ENCODE measurements around the gene ARSJ.
"Not testable (repeated sequence)": the region's sequence is repeated elsewhere in the genome, so short reads cannot be mapped to it uniquely, and the experiment has no call there.

The ARSJ gene

GRCh38 chr4:113979148-113979904 is at the start of gene ARSJ:
Gene ARSJ, minus strand, starts transcription at chr4:113979647. Its CDS starts 813 bp downstream, at chr4:113978834.
- peak in 1 of 2 donors; percentile 17 for DNase-seq (ENCODE audit: low read depth in 2 of 2)

DNA sequence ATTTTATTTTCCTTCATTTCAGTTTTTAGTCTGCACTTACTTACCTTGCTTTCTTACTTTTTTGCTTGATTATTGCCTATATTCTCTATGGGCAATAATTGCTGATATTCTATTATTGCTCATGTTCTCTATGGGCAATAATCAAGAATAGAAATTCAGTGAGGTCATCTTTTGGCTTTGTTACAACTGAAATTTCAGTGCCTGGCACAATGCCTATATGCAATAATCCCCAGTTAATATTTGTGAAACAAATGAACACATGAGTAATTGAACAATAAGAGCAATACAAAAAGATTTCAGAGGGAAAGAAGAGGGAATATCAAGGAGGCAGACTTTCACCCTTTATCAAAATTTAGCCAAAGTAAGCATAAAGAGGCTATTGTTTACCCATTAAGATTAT is 48.6 kb upstream of the ARSJ start:
- DNase-seq (ENCODE audit: low read depth in 2 of 2), result no peak

GRCh38 chr4:114027596-114027995 is 48.1 kb upstream of the ARSJ start:
- no peak for DNase-seq (ENCODE audit: low read depth in 2 of 2)

GRCh38 chr4:114026447-114026846 is 47.0 kb upstream of the ARSJ start:
- no peak for DNase-seq (ENCODE audit: low read depth in 2 of 2)

DNA sequence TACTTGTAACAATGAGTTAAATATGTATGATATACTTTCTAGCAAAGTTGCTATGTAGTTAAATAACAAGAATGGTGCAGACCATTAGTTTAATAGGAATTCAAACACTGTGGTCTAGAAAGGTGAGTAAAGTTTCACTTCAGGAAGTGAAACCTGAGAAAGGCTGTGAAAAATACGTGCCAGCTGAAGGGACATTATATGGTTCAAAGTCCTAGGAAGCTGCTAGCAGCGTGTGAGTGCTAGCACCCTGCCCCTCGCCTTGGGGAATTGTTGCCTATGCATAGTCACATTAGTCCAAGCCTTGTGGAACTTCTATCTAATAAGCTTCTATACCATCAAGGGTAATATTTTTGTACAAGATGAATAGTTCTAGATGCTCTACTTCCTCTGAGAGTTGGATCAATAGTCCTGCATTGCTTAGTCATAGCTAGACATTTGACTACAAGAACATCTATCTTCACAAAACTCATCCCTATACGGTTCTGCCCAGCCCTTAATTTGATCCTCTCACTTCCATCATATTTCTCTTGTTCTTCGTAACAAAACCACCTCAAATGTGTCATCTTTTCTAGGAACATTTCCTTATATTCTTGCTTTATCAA is 45.8 kb upstream of the ARSJ start:
- DNase-seq (ENCODE audit: low read depth in 2 of 2), result no peak

DNA sequence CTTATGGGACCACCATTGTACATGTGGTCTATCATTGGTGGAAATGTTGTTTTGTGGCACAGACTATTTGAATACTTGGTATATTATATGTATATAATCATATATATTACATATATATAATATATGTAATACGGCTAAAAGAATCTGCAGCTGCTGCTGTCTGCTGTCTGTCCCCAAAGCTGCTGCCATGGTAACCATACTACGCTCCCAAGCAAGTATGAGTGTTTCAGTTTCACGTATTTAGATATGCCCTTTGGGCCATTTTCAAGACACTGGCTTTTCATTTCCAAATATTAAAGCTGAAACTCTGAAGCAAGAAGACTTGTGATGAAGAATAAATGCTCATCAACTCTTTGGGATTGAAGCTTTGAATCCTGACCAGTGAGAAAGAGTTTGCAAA is 42.0 kb upstream of the ARSJ start:
- DNase-seq (ENCODE audit: low read depth in 2 of 2), result no peak

- DNase-seq (ENCODE audit: low read depth in 2 of 2), result no peak
Observed at GRCh38 chr4:114019969-114020358, 40.5 kb upstream of the ARSJ start.

GRCh38 chr4:114019276-114019968 is 40.0 kb upstream of the ARSJ start:
- no peak for DNase-seq (ENCODE audit: low read depth in 2 of 2)

- DNase-seq (ENCODE audit: low read depth in 2 of 2), result no peak
Observed at GRCh38 chr4:114017120-114017917, 37.9 kb upstream of the ARSJ start.

- no peak for DNase-seq (ENCODE audit: low read depth in 2 of 2)
Observed at GRCh38 chr4:114015444-114015899, 36.0 kb upstream of the ARSJ start.

GRCh38 chr4:114013201-114013600 is 33.8 kb upstream of the ARSJ start:
- DNase-seq (ENCODE audit: low read depth in 2 of 2), result not testable (repeated sequence)

DNA sequence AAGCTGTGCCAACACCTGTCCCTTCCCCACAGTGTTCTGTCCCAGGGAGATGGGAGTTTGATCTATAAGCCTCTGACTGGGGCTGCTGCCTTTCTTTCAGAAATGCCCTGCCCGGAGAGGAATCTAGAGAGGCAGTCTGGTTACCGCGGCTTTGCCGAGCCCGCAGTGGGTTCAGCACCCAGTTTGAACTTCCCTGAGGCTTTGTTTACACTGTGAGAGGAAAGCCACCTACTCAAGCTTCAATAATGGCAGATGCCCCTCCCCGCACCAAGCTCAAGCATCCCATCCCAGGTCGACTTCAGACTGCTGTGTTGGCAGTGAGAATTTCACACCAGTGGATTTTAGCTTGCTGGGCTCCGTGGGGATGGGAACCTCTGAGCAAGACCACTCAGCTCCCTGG is 33.3 kb upstream of the ARSJ start:
- DNase-seq (ENCODE audit: low read depth in 2 of 2), result no peak

DNA sequence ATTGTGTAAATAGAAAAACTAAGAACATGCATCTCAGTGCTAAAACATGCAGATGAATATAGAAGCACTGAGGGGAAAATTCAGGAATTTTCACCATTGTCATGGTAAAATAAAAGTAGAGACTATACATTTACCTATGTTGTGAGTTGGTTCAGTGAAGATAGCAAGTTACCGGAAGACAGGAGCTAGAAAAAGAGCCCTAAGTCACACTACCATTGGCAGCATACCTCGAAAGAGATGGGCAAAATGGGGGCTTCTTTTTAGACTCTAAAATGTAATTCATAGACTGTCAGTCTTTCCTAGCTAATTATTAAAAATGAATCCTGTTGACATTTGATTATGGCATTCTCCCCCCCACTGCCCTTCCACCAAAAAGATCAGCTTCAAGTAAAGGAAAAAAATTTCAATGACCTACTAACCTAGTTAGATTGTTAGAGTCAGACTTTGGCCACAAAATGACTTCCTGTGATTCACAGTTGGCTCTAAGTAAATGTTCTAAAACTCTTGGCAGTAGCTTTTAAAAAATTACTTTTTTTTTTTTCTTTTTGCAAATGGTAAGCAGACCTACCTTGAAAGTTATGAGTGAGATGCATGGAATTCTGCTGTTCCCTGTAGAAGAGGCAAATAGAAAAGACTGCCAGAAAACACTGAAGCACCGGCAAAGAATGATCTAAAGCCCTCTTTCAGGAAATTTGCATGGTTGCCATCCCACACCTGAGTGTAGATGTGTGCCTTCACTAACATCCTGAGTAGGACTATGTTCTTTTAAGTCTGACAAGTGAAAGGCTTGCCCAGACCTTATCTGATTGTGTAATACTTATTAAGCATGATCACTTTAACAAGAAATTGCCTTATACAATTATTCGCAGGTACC is 26.4 kb upstream of the ARSJ start:
- DNase-seq (ENCODE audit: low read depth in 2 of 2), result no peak

GRCh38 chr4:114004483-114005226 is 25.2 kb upstream of the ARSJ start:
- not testable (repeated sequence) for DNase-seq (ENCODE audit: low read depth in 2 of 2)

GRCh38 chr4:113998531-113998930 is 19.1 kb upstream of the ARSJ start:
- DNase-seq (ENCODE audit: low read depth in 2 of 2), result no peak

GRCh38 chr4:113998079-113998478 is 18.6 kb upstream of the ARSJ start:
- no peak for DNase-seq (ENCODE audit: low read depth in 2 of 2)

DNA sequence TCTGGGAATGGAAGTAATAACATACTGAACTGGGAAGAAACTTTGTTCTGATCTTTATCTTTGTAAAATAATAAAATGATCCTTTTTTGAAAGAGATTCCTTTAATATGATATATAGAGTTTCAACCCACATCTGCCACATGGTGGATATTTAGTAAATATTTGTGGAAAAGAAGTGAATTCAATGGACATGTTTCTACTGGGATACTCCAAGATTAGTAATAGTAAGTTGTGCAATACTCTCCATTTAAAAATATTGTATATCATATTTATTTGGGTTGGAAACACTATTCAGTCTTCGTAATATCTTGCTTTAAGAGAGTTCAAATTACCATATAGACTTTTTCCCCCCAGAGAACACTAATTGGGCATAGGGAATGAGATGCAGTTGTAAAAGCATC is 17.8 kb upstream of the ARSJ start:
- no peak for DNase-seq (ENCODE audit: low read depth in 2 of 2)

DNA sequence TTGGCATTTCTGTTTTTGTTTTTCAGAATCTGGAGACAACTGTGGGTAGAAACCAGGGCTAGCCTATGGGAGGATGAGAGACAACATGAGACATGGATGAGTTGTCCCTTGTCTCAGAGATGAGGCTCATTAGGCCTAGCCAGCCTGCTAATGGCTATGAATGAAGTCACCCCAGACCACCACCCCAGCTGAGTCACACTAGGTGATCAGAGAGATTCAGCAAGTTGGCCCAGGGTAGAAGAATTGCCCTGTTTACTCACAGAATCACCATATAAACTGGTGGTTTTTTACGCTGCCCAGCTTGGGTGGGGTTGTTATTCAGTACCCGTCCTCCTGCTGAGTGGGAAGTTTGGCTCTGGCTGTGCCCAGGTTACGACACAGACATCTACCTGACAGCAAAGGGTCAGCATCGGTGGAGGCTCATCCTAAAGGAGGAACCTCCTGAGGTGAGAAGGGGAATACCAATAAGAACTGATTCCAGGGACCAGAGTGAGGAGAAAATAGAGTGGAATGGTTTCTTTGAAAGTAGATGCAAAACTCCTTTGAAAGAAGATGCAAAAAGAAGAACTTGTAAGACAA is 17.2 kb upstream of the ARSJ start:
- DNase-seq (ENCODE audit: low read depth in 2 of 2), result no peak

- DNase-seq (ENCODE audit: low read depth in 2 of 2), result no peak
Observed at GRCh38 chr4:113993887-113994286, 14.4 kb upstream of the ARSJ start.

DNA sequence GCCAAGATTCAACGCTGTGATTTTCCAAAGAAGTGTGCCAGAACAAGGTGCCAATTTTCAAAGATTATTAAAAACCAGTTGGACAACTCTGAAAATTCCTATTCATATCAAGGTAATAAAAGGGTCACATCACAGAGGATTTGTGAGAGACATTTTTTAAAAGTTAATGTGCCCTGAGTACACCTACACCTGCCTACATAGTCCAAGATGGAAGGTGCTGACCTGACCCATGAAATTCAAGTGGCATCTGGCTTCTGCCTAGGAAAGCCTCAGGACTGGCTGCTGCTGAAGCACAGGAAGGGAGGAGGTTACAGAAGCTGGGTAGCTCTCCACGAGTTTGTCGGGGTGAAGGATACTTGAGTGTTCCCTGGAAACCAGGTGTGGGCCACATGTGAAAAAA is 11.4 kb upstream of the ARSJ start:
- DNase-seq (ENCODE audit: low read depth in 2 of 2), result no peak
